ENCODE results near the gene CSF2.

DNA sequence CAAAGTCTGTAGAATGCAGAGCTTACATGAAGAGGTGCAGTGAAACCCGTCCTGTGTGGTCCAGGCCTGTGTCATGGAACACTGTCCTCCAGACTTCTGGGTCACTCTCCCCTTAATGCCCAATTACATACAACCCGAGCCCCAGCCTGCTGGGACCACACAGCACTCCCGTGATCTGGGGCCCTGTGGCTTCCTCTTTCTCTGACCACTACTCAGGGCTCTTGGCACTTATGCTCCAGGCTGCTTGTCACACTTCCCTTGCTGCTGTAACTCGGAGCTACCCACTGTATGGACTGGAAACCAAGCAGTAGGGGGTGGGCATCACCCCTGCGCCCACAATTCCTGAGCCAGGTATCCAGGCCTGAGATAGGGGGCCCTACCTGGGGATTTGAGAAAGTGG, 23.5 kb upstream of the CSF2 start:
- TF ChIP-seq, protein P1, sequence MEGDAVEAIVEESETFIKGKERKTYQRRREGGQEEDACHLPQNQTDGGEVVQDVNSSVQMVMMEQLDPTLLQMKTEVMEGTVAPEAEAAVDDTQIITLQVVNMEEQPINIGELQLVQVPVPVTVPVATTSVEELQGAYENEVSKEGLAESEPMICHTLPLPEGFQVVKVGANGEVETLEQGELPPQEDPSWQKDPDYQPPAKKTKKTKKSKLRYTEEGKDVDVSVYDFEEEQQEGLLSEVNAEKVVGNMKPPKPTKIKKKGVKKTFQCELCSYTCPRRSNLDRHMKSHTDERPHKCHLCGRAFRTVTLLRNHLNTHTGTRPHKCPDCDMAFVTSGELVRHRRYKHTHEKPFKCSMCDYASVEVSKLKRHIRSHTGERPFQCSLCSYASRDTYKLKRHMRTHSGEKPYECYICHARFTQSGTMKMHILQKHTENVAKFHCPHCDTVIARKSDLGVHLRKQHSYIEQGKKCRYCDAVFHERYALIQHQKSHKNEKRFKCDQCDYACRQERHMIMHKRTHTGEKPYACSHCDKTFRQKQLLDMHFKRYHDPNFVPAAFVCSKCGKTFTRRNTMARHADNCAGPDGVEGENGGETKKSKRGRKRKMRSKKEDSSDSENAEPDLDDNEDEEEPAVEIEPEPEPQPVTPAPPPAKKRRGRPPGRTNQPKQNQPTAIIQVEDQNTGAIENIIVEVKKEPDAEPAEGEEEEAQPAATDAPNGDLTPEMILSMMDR (conservative IDR thresholded peaks at IDR 0.05) = no peak
- TF ChIP-seq EZH2 (IDR thresholded peaks at IDR 0.05; ENCODE audit: low read depth) = no peak

Measured in PC-9 (cell line).